Measurements from ENCODE around the gene RTN4RL1.

Gene RTN4RL1

GRCh38 chr17:2025220-2025621, at the start of gene RTN4RL1:
RTN4RL1 (minus strand) TSS chr17:2025334; CDS start chr17:2024865, 469 bp downstream.
- peak; percentile 66 for DNase-seq

- DNase-seq, result no peak
These were observed 49.8 kb upstream of the RTN4RL1 start for GRCh38 chr17:2074919-2075318.

GRCh38 chr17:2071455-2072281, 46.5 kb upstream of the RTN4RL1 start:
- no peak for DNase-seq

GRCh38 chr17:2071024-2071385, 45.9 kb upstream of the RTN4RL1 start:
- no peak for DNase-seq

GRCh38 chr17:2070241-2071023, 45.3 kb upstream of the RTN4RL1 start:
- DNase-seq, result no peak

GRCh38 chr17:2068519-2069051, 43.5 kb upstream of the RTN4RL1 start:
- DNase-seq, result no peak

- no peak for DNase-seq
These were observed 42.9 kb upstream of the RTN4RL1 start for GRCh38 chr17:2068031-2068518.

- DNase-seq, result no peak
These were observed 42.5 kb upstream of the RTN4RL1 start for GRCh38 chr17:2067608-2068024.

- DNase-seq, result no peak
These were observed 42.0 kb upstream of the RTN4RL1 start for GRCh38 chr17:2067048-2067561.

GRCh38 chr17:2065949-2066400, 40.8 kb upstream of the RTN4RL1 start:
- no peak for DNase-seq

- no peak for DNase-seq
These were observed 40.0 kb upstream of the RTN4RL1 start for GRCh38 chr17:2064980-2065785.

- DNase-seq, result no peak
These were observed 39.4 kb upstream of the RTN4RL1 start for GRCh38 chr17:2064520-2064971.

- DNase-seq, result no peak
These were observed 39.0 kb upstream of the RTN4RL1 start for GRCh38 chr17:2064147-2064489.

- DNase-seq, result no peak
These were observed 38.4 kb upstream of the RTN4RL1 start for GRCh38 chr17:2063261-2064146.

- no peak for DNase-seq
These were observed 37.5 kb upstream of the RTN4RL1 start for GRCh38 chr17:2062571-2063183.

- no peak for DNase-seq
These were observed 36.4 kb upstream of the RTN4RL1 start for GRCh38 chr17:2061441-2061958.

- no peak for DNase-seq
These were observed 35.7 kb upstream of the RTN4RL1 start for GRCh38 chr17:2060681-2061440.

- no peak for DNase-seq
These were observed 35.2 kb upstream of the RTN4RL1 start for GRCh38 chr17:2060385-2060658.

GRCh38 chr17:2059547-2060384, 34.6 kb upstream of the RTN4RL1 start:
- DNase-seq, result no peak
